DMS 273 treated with DMSO at 0.1 percent for 48 hours (cell line): ENCODE results near the gene SPON1.
"Not testable (repeated sequence)": the region's sequence is repeated elsewhere in the genome, so short reads cannot be mapped to it uniquely, and the experiment has no call there.

ENCODE experiments used
- DNase-seq: peaks from one replicate; lab custom pipeline; 2025; lab: John Stamatoyannopoulos, UW

Gene SPON1

DNA sequence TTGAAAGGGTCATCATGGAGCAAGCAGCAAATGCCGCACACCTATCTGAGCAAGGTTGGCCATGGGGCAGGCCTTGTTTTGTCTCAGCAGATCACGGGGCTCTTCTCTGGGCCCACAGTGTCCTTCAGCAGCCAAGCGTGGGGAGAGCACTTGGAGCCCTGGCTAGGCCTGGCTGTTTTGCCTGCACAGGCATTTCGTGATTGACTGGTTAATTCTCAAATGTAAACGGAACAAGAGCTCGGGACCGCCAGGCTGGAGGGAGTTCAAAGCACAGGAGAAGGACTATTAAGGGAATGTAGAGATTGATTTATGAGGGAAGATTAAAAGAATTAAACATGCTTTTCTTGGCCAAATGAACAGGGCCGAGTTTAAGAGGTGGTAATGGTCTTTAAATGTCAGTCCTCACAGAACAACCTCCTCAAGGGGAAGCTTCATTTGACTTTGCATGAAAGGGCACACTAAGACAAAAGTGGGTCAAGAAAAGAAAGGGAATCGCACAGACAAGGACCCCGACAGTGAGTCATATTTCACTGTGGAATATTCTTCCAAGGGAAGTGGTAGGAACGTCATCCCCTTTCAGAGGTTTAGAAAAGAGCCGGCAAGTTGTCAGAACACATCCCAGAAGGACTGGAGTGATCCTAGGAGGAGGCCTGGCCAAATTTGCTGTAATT is 20.7 kb downstream of the SPON1 start:
- no peak for DNase-seq

DNA sequence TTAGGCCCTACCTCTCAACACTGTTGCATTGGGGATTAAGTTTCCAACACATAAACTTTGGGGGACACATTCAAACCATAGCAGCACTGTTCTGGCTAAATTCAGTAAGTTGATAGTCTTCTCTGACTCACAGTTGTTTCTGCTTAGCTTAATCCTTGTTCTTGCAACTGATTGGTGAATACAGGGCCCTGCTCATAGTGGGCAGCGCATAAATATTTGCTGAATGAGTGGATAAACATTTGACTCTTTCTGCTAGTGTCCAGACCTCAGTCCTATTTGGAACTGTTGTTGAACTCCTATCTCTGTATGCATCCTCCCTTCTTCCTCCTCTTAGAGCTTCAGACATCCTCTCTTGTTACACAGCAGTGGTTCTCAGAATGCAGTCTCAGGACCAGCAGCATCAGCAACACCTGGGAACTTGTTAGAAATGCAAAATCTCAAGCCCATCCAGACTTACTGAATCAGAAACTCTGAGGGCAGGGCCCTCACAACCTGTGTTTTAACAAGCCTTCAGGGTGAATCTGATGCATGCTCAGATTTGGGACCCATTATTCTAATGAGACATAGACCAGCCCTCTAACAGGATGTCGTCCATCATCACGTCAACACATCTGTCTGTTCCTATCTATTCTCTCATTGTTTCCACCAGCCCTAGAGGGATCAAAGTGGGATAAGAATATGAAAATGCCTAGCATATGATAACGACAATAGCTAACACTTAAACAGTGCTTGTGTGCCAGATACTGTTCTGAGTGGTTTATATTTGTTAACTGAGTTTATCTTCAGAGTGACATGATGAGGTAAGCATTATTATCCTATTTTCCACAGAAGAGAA is 22.3 kb downstream of the SPON1 start:
- DNase-seq = no peak

DNA sequence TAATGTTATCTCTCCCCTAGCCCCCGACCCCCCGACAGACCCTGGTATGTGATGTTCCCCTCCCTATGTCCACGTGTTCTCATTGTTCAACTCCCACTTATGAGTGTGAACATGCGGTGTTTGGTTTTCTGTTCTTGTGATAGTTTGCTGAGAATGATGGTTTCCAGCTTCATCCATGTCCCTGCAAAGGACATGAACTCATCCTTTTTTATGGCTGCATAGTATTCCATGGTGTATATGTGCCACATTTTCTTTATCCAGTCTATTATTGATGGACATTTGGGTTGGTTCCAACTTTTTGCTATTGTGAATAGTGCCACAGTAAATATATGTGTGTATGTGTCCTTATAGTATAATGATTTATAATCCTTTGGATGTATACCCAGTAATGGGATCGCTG is 24.2 kb downstream of the SPON1 start:
- DNase-seq = not testable (repeated sequence)

DNA sequence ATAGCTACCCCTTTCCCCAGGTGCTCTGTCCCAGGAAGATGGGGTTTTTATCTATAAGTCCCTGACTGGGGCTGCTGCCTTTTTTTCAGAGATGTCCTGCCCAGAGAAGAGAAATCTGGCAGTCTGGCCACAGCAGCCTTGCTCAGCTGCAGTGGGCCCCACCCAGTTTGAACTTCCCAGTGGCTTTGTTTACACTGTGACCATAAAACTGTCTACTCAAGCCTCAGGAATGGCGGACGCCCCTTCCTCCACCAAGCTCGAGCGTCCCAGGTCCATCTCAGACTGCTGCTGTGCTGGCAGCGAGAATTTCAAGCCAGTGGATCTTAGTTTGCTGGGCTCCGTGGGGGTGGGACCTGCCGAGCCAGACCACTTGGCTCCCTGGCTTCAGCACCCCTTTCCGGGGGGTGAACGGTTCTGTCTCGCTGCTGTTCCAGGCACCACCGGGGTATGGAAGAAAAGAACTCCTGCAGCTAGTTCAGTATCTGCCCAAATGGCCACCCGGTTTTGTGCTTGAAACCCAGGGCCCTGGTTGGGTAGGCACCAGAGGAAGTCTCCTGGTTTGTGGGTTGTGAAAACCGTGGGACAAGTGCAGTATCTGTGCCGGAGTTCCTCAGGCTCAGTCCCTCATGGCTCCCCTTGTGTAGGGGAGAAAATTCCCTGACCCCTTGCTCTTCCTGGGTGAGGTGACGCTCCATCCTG is 29.8 kb downstream of the SPON1 start:
- DNase-seq = not testable (repeated sequence)

DNA sequence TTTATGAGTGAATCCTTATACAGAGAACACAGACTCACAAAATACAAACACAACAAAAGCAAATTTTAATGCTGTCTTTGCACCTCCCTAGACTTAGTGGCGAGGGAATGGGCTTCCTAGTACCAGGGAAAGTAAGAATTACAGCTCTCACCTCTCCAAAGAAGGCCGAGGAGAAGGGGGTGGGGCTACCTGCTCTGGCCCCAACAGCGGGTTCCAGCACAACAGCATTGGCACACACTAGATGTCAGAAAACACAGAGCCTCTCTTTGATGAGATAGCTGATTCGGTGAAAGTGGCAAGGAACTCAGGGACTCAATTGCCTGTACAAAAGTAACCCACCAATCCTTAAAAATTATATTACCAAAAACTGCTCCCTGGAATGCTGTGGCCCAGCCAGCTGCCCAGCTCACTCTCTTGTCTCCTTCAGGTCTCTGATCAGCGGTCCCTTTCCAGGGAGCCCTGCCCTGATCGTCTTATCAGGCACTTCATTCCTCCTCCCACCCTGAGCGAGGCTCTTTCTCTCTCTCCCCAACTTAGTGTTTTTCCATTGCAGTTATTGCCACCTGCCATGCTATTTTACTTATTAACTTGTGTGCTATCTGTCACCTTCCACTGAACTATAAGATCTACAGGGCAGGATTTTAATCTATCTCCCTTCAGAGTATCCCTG is 30.7 kb downstream of the SPON1 start:
- no peak for DNase-seq

DNA sequence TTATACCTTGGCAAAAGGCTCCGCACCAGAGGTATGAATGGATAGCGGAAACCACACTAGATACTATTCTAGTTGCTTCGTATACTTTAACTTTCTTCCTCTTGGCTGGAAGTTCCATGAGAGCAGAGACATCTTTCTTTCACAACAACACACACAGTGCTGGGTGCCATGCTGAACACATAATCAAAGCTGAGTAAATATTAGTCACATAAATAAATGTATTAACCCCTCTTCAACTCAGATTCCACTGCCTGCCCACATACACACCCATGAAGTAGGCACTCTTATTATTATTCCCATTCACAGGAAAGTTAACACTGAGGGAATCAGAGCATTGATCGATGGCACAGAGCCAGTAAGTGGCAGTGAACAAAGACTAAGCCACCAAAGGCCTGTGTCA is 35.4 kb downstream of the SPON1 start:
- DNase-seq = no peak

DNA sequence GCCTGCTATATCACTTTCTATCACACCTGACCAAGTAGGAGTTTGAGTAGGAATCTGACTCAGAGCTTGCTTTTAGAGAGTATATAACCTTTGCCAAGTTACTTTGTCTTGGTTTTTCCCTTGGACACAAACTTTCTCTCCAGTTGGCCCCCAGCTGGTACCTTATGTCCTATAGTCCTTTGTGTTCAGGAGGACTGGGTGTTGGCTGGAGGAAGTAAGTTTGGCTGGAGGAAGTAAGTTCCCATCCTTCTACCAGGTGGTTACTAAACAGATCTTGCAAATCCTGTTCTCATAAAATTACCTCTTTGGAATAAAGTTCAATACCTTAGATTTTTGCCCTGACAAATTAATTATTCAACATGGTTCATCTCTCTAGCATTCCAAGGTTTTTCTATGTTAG is 37.2 kb downstream of the SPON1 start:
- DNase-seq = no peak

DNA sequence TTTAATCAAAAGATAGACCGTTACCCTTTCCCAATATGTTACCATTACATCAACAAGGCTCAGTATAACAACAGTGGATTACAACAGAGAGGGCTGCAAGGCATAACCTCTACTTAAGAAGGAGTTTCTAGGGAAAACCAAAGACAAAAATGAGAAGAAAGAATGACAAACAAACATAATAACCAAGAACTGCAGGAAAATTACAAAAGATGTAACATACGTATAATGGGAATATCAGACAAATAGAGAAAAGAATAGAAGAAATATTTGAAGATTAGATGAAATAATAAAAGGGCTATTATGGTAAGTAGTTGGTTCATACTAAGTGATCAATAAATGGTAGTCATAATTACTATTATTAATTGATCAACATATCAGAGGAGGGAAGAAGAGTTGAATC is 39.1 kb downstream of the SPON1 start:
- no peak for DNase-seq

DNA sequence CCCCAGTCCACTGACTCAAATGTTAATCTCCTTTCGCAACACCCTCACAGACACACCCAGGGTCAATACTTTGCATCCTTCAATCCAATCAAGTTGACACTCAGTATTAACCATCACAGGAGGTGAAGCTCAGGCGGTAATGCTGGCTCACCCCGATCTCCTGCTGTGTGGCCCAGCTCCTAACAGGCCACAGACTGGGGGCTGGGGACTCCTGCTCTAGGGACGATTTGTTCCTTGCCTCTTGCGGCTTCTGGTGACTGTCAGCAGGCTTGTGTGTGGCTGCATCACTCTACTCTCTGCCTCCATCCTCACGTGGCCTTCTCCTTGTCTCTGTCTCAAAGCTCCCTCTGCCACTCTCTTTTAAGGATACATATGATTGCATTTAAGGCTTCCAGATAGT is 45.0 kb downstream of the SPON1 start:
- DNase-seq = no peak

DNA sequence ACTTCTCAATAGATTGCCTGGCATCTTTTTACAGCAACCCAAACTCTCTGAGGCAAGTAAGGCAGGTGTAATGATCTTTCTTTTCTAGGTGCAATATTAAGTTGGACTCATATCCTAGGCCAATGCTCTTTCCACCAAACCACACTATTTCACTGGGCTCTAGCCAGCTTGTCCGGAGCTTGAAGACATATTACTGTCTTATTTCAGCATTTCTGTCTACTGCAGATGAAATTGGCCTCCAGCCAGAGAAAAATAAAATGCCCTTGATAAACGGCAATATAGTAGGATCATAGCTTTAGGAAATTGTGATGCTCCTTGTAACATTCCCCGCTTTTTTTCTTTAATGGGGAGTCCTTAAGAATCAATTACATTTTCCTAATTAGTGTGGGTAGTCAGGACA is 48.1 kb downstream of the SPON1 start:
- no peak for DNase-seq

DNA sequence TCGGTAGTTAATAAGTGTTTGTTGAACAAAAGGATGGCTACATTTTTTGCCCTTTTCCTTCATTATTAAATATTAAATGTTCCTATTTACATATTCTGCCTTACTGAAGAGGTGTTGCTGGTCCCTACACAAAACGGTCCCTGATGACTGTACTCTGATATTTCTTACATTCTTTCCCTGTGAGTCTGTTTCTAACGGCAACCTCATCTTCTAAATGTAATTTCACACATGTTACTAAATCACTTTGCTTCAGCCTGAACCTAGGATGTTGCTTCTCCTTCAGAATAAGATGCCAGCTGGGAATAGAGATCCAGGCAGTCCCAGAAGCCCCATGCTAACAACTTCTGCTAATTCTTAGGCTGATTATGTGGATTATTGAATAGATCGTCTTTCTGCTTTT is 50.3 kb downstream of the SPON1 start:
- DNase-seq = no peak

DNA sequence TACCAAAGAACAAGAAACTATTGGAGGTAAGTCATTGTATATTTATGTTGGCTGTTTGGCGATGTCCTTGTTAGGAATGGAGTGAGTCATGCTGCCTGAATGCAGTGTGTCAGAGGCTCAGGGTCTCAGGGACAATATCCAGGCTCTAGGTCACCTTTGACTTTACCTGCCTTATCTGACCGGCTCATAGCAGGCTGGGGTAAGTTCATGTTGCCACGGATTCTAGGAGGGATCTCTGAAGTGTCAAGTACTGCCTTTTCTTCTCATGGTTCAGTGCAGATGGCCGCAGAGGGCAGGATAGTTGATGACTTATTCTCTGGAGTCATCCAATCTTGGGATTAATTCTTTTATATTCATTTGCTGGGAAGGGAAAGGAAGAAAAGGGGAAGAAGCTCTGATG is 53.2 kb downstream of the SPON1 start:
- no peak for DNase-seq

DNA sequence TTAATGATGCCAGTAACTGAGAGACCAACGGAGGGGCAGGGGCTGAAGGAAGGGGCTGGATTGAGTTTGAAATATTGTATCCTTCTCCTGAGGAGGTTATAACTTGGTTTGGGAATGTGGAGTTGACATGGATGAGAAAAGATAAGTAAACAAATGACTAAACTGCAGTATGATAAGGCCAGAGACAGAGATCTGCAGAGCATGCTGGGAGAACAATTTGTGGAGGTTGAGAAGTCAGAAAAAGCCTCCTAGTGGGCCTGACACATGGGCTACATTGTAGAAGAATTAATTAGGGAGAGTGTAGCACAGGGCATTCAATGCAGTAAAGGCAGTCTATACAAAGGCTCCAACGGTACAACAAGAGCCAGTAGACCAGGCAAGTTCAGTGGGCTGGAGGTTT is 55.9 kb downstream of the SPON1 start:
- no peak for DNase-seq

DNA sequence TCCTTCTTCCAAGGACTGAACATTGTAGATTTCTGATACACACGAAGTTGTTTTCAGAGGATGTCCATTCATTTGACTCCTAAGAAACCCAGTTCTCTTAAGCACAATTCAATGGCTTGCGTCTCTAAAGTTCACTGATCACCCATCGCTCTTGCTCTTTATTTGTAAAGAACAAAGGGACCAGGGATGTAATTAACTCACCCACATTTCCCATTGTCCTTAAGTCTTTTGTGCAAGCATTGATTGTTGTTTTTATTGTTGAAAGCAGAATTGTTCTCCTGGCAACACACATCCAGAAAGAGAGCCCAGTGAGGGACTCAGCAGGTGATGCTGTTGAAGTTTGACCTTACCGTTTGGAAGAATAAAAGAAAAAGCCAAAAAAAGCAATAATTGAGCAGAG is 59.2 kb downstream of the SPON1 start:
- no peak for DNase-seq

DNA sequence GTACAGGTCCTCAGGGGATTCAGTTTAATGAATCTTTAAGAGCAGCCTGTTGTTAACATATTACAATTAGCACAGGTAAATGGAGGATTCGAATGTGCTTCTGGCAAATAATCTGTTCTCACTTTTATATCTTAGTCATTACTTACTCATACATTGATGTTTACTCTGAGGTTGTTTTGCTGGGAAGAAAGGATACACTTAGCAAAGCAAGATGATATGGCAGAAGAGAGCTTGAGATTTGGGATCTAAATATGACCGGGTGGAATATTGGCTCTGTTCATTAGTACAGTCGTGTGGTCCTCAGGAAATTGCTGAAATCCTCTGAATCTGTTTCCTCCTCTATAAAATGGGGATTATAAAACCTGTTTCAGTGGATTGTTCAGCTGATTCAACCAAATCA is 59.7 kb downstream of the SPON1 start:
- no peak for DNase-seq

DNA sequence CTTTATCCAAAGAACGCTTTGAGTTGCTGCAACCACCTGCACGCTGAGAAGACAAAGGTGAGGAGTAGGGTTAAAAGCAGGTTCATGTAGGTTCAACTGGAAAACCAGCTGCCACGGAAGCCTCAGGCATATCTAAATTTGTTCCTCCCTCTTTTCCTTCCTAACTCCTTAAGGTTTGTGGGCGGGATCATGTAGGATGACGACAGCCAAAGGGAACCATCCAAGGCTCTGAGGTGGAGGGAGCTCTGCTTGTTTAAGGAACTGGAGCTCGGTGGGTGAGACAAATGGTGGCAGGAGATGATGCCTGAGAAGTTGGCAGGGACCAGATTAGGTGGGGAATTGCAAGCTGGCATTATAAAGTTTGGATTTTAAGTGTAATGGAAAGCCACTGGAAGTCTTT is 60.3 kb downstream of the SPON1 start:
- DNase-seq = no peak

DNA sequence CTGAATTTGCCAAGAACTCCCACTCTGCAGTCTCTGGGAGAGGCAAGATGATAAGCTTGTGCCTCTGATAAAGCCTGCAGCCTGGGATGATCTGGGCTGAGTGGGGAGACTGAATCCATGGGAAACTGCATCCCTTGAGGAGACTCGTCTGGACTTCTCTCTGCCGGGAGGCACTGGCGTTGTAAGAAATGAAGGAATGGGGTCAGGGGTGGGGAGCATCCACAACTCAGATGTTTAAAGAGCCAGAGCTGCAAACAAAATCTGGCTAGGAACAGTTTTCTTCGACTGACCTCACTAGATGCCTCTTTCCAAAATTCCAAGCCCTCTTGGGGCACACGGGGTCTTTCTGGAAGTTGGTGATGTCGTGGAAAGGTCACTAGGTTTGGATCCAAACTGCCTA is 64.4 kb downstream of the SPON1 start:
- no peak for DNase-seq

DNA sequence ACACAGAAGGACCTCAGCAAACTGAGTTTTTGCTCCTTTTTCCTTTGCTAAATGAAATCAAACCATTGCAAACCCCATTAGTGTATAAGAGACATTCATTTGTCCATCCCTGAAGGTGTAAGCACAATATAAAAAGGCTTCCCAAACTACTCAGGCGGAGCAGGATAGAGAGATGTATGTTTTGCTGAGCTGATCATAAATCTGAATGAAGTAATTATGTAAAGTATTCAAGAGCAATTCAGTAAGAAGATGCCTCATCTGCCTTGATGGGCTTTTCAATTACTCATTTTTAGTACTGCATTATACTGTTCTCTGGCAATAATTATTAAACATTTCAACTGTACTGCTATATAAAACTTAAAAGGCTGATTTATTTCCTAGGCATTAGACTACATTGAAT is 65.0 kb downstream of the SPON1 start:
- no peak for DNase-seq

DNA sequence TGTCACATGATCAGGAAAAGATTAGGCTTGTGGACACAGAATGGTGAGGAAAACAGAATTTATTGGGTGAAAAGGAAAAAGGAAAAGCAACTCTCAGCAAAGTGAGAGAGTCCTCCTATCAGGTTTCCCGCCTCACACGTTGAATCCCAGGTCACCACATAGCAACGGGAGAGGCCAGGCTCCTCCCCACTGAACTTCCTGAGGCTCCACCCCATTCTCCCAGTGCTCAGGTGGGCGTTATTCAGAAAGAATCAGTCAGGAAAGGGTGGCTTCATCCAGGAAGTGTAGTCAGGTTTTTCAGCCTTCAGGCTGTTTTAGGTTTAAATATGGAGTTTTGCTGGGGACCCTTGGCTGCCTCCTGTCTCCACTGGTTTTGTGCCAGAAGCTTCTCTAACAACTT is 66.9 kb downstream of the SPON1 start:
- no peak for DNase-seq

DNA sequence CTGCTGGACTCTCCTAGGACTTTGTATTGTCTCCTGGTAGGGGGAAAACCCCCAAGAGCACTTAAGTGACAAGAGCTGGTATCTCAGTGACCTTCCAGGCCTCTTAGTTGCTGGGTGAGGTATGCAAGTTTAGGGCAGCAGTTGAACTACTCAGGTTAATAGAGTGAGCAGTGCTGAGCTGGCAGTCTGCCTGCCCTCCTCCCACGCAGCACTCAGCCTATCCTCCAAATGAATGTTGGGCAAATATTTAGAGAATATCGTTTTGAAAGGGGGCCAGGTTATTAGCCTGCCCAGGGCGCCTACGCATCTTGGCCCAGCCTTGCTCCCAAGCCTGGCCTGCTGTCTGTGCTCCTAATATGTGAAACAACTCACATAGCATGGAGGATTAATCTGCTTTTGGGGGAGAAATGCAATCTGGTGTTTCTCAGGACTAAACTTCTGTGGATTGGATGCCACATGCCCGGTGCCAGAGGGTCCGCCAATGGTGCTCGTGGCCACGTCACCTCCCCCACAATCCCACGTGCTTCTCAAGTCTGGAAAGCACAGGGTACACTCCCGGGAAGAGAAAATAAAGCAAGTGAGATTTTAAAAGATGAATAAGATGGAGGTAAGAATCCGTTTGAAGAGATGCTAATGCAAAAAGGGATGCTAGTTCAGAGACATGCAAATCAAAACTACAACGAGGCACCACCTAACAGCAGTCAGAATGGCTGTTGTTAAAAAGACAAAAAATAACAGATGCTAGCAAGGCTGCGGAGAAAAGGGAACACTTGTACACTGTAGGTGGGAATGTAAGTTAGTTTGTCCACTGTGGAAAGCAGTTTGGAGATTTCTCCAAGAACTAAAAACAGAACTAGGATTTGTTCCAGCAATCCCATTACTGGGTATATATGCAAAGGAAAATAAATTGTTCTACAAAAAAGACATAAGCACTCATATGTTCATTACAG is 67.7 kb downstream of the SPON1 start:
- peak; percentile 41 for DNase-seq

DNA sequence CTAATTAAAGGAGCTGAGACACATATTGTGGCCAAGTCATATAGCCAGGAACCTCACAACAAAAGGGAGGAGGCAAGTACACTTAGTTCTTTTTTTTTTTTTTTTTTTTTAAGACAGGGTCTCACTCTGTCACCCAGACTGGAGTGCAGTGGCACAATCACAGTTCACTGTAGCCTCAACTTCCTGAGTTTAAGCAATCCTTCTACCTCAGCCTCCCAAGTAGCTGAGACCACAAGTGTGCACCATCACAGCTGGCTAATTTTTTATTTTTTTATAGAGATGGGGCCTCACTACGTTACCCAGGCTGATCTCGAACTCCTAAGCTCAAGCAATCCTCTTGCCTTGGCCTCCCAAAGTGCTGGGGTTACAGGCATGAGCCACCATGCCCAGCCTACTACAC is 73.0 kb downstream of the SPON1 start:
- not testable (repeated sequence) for DNase-seq
